Activated T-cell treated with anti-CD3 and anti-CD28 coated beads for 4 hours (primary cell): Measurements from ENCODE around the gene LRP5.
"Not testable (repeated sequence)": the region's sequence is repeated elsewhere in the genome, so short reads cannot be mapped to it uniquely, and the experiment has no call there.

ENCODE experiments used
- DNase-seq: peaks from one replicate; pipeline ENCODE4 v3.0.0-alpha.2; 2020

LRP5 gene

GRCh38 chr11:68446046-68446725 lies 133.8 kb downstream of the LRP5 start:
- no peak for DNase-seq

GRCh38 chr11:68447015-68447801 lies 134.8 kb downstream of the LRP5 start:
- peak; percentile 67 for DNase-seq

- DNase-seq: not testable (repeated sequence)
These were observed 135.5 kb downstream of the LRP5 start for GRCh38 chr11:68447914-68448313.

DNA sequence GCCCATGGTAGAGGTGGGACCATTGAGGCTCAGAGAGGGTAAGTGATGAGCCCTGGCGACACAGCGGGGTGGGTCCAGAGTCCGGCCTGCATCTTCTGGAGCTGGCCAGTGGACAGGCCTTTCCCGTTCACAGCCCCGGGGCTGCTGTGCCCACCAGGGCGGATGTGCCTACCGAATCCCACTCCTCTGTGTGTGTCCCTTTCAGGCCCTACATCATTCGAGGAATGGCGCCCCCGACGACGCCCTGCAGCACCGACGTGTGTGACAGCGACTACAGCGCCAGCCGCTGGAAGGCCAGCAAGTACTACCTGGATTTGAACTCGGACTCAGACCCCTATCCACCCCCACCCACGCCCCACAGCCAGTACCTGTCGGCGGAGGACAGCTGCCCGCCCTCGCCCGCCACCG lies 136.2 kb downstream of the LRP5 start:
- DNase-seq: no peak

- no peak for DNase-seq
These were observed 137.6 kb downstream of the LRP5 start for GRCh38 chr11:68449951-68450350.

DNA sequence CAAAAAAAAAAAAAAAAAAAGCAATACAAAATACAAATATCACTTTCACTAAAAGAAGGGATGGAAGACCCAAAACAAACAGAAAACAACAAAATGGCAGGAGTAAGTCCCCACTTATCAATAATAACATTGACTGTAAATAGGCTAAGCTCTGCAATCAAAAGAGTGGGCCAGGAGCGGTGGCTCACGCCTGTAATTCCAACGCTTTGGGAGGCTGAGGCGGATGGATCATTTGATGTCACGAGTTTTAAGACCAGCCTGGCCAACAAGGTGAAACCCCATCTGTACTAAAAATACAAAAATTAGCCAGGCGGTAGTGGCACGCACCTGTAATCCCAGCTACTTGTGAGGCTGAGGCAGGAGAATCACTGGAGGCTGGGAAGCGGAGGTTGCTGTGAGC lies 138.3 kb downstream of the LRP5 start:
- no peak for DNase-seq

GRCh38 chr11:68454767-68455166 lies 142.4 kb downstream of the LRP5 start:
- no peak for DNase-seq

- no peak for DNase-seq
These were observed 143.1 kb downstream of the LRP5 start for GRCh38 chr11:68455485-68455884.

DNA sequence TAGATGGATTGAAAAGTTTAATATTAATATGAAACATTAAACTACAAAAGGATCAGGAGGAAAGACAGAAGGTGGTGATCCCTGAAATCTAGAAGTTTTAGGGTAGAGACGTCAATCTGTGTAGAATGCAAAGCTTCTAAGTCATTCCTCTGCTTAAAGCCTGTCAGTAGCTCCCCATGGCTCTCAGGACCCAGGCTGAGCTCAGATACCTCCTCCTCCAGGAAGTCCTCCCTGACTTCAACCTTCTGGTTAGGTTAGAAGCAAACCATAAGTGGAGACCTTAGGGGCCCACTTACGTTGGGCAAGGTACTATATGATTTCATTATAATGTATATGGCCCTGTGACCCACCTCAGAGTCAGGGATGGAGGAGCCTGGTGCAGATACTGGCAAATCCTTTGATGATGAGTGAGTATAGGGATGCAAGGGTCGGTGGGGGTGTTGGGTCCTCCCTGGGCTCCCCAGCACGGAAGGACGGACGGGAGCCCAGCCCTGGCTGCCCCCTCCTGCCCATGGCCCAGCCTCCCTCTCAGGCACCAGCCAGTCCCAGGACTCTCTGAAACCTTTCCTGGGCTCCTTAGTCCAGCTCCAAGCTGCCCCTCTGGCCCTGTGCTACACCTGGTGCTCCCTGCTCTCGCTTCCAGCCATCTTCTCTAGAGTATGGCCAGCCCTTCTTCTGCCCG lies 145.0 kb downstream of the LRP5 start:
- DNase-seq: no peak

- no peak for DNase-seq
These were observed 145.5 kb downstream of the LRP5 start for GRCh38 chr11:68457898-68458249.

- not testable (repeated sequence) for DNase-seq
These were observed 145.9 kb downstream of the LRP5 start for GRCh38 chr11:68458340-68458739.

- peak; percentile 87 for DNase-seq
These were observed 147.7 kb downstream of the LRP5 start for GRCh38 chr11:68459886-68460740.

- no peak for DNase-seq
These were observed 148.6 kb downstream of the LRP5 start, which contains the start of gene PPP6R3 for GRCh38 chr11:68460741-68461574. Gene PPP6R3, plus strand, starts transcription at chr11:68460752. Its CDS starts 76,913 bp downstream, at chr11:68537665.

DNA sequence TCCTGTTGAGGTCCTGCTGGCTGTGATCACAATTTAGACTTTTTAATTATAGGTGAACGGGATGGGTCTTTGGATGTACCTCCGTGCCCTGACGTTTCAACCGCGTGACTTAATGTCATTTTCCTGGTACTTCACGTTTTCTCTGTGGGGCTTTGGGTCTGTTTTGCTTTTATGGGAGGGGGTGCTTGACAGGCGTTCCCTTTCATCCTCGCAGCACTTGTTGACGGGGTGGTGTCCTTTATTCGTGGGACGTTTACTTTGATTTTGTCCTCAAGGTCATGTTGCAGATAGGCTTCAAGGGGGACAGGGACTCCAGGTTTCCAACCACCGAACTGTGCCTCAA lies 149.2 kb downstream of the LRP5 start:
- DNase-seq: no peak

GRCh38 chr11:68463714-68464113 lies 151.3 kb downstream of the LRP5 start:
- DNase-seq: no peak

DNA sequence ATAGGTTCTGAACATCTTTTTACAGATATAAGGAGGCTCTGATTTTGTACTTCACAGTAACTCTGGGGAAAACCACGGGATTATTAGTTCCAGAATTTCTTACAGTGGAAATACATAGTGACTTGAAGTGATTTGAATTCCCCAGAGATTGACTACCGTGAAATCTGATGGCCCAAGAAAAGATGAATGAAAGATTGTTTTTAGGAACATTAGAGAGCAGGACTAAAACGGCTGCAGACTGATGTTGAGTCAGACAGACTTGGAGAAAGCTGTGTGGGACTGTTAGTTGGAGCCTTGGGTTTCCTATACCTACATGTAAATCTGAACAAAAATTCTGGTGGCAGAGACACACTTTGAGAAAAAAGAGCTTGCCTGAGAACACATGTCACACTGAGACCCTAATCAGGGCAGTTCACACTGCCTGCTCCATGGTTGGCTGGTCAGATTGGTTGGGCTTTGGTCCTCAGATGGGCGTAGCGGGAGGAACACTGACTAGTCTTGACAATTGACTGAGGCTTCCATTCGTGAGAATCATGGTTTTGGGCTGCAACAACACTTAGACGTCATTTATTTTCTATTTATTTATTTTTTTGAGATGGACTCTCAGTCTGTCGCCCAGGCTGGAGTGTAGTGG lies 154.9 kb downstream of the LRP5 start:
- DNase-seq: no peak

DNA sequence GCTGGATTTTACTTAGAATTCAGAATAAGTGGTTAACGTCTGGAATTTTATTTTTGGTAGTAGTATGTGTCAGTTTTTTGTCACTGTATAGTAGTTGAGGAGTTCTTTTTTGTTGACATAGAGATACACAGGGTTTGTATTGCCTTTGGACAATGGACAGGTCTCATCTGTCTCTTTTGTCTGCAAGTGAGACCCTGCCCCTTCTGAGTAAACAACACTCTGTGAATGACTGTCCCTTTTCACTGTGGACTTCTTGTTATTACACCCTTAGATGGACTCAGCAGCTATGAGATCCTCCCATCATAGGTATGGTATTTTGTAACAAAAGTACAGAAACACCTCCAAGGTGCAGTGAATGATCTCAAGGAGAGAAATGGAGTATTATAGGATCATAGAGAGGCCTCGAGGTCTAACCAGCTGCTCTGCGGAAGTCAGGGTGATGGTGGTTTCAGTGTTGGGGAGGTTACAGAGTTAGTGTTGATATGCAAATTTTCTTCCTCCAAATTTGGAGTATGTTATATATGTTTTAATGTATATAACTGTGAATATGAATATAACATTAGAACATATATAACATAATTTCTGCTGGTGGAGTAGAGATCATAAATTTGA lies 155.9 kb downstream of the LRP5 start:
- no peak for DNase-seq

DNA sequence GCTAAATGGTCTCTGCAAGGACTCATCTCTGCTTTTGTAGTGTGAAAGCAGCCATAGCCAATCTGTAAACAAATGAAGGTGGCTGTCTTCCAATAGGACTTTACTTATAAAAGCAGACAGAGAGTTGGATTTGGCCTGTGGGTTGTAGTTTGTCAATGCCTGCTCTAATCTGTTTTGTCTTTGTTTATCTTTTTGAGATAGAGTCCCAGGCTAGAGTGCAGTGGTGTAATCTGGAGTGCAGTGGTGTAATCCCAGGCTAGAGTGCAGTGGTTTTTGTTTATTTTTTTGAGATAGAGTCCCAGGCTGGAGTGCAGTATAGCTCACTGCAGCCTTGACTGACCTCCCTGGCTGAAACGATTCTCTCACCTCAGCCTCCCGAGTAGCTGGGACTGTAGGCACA lies 156.7 kb downstream of the LRP5 start:
- DNase-seq: no peak

GRCh38 chr11:68469642-68470041 lies 157.3 kb downstream of the LRP5 start:
- DNase-seq: no peak

DNA sequence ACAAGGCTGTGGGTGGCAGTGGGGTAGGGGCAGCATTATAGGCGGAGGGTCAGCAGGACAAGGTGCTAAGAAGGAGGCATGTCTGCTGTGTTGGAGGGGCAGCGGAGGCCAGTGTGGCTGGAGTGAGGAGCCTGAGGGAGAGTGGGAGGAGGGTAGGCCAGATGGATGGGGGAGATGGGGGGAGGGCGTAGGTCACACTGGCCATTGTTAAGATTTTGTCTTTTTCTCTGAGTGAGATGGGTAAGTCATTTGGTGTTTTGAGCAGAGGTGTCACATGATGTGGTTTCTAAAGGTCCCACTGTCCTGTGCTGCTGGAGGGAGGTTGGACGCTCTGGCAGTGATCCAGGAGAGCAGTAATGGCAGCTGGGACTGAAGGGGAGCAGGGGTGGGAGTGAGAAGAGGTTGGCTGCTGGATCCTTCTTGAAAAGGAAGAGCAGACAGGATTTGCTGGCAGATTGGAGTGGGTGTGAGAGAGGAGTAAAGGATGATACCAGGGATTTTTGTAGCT lies 158.0 kb downstream of the LRP5 start:
- DNase-seq: no peak
